ELF-1 (cell line): ENCODE results near the gene HDAC9.
"Not testable (repeated sequence)": the region's sequence is repeated elsewhere in the genome, so short reads cannot be mapped to it uniquely, and the experiment has no call there.

ENCODE experiments used
- DNase-seq: peaks from one replicate; pipeline ENCODE4 v3.0.0-alpha.2; 2016; ENCODE audit warnings: low read depth, low spot score

Gene HDAC9

DNA sequence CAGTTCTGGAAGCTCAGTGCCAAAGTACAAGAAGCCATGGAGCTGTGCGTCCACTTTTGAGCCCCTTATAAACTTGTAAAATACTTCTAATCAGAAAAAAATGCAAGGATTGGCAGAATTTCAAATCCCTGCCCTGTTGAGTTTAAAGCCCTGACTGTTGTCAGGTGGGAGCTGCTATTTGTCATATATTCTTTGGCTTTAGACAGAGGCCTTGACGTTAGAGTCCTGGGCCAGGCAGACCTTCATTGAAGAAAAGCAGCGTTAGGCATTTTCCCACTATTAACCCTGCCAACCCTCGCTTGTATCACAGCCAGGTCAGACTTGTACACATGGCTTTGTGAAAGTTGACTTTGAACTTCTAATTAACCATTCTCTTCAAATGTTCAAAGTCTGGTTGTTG is 466.5 kb downstream of the HDAC9 start:
- no peak for DNase-seq

DNA sequence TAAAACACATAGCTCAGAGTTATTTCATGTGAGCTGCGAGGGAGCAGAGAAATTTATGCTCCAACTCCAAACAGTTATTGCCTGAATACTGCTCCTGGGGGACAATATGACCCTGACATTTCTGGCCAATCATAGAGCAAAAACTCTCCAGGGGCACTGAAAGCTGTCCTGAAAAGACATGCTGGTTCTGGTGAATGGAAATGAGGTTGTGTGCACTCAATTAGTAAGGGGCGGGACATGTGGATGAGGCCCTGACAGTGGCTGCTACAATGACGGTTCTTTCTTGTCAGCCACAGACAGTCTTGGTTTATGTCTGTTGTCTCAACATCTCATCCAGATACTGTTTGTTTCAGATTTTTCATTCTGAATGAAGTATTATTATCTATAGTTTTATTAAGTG is 470.1 kb downstream of the HDAC9 start:
- no peak for DNase-seq

DNA sequence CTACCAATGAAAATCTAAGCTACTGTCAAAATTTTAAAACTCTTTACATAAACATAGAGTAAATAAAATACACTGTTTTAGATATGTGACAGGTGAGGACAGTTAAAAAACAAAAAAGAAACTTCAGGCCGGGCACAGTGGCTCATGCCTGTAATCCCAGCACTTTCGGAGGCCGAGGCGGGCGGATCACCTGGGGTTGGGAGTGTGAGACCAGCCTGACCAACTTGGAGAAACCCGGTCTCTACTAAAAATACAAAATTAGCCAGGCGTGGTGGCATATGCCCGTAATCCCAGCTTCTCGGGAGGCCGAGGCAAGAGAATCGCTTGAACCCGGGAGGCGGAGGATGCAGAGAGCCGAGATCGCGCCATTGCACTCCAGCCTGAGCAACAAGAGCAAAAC is 472.2 kb downstream of the HDAC9 start:
- DNase-seq = not testable (repeated sequence)

DNA sequence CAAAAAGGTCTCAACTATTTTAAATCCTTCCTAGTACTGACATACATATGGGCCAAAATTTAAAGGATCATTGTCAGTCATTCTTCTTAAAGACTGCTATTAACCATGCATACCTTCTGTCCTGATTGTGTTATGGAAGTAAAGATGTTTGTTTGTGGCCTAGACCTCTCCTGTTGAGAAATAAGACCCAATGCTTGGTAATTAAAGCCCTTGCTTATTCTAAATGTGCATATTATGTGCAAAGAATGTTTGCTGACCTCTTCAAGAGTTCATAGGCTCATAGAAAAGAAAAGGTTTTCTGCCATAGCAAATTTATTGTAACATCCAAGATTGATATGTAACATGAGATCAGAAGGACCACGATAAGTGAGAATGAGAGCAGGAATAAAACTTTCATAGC is 476.3 kb downstream of the HDAC9 start:
- DNase-seq = no peak

DNA sequence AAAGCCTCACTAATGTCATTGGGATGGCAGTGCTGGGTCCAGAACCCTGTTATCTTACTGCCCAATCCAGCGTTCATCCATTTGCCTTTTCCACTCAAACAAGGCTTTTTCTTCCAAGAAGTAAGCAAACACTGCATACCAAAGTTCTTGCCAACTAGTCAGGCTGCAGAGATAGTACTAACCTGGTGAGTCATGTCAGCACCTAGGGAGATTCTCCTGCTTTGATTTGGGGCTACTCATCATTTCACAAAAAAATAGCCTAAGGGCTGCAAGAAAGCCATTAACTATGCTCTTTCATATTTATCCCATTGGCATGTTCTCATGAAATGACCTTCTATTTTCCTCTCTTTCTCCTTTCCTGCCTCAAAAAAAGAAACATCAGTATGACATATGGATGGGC is 479.3 kb downstream of the HDAC9 start:
- DNase-seq = no peak

DNA sequence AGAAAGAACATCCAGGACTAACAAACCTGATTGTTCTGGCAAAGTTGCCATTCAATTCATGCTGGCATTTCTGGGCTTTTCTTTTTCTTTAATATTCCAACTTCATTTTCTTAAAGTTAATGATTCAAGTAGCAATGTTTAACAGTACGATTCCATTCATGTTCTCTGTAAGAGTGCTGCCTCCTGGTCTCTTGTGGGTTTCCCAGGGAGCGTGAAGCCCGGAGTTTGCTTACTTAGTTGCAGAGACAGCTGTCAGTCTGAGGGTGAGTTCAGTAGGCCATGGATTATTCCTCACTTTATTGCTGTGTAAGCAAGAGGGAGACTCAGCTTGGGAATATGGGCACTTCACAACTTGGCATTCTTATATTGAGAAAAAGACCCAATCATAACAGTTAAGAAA is 479.7 kb downstream of the HDAC9 start:
- no peak for DNase-seq

DNA sequence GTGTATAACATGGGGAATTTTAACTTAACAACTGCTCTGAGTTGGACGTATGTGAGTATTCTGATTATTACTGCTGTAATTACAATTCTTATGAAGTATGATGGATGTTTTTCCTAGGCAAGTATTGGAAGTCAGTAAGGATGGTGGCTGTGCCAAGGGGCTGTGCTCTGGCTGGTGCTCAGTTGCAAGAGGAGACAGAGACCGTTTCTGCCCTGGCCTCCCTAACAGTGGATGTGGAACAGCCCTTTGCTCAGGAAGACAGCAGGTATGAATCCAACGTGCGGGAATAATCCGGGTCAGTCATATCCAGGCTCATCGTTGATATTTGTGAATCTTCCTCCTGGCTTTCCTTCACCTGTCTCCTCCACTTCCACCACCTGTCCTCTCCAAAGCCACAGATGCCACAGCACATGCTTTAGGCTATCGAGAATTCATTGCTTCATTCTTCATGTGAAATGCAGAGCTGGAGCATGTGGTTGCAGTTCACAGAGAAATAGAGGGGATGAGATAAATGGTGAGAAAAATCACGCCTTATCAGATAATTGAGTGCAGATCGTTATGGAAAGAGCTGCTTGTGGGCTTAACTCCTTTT is 480.2 kb downstream of the HDAC9 start:
- no peak for DNase-seq

DNA sequence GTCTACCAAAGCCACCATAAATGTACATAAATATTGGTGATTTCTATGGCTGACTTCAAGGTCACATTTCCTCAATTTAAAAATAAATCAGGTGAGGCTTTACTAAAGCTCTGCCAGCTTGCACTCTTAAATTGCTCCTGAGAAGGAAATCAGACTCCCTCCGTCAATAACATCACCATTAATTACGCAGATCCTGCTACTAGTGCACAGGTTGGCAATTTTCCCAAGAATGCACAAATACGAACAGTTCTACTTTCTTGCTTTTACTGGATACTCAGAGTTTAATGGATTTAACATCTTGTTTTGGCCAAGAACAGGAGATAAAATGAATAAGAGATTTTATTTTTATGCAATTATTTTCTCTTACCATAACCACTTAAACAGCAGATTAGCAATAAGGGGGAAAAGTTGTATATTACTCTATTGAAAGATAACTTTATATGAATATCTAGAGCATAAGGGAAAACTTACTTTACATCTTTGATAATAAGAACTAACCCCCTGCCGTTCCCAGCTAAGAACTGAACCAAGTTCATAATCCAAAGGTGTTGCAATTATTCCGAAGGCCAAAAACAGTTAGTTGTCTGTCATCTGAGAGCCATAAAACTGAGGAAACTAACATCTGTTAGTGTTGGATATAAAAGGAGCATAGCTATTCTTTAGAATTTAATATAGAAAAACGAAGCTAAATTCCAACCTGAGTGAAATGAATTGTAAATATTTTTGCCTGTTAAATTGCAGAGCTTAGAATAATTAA is 481.3 kb downstream of the HDAC9 start:
- DNase-seq = no peak

DNA sequence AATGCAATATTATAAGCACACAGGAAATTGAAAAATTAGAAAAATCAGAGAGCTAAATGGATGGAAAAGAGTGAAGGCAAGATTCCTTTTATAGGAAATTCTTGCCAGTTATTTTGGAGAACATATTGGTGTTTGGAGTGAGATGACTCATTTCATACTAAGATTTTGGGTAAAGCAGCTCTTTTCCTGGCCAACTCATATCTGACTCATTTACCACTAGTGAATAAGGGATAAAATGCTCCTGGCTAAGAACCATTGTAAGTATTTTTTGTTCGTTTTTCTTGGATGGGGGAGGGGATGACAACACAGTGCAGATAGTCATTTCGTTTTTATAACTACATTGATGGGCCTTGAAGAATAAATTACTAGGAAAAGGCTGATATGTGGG is 482.6 kb downstream of the HDAC9 start:
- no peak for DNase-seq

DNA sequence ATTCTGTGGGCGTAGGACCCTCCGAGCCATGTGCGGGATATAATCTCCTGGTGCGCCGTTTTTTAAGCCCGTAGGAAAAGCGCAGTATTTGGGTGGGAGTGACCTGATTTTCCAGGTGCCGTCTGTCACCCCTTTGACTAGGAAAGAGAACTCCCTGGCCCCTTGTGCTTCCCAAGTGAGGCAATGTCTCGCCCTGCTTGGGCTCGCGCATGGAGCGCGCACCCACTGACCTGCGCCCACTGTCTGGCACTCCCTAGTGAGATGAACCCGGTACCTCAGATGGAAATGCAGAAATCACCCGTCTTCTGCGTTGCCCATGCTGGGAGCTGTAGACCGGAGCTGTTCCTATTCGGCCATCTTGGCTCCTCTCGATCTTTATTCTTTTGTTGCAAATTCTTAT is 495.2 kb downstream of the HDAC9 start:
- DNase-seq = peak; percentile 1

DNA sequence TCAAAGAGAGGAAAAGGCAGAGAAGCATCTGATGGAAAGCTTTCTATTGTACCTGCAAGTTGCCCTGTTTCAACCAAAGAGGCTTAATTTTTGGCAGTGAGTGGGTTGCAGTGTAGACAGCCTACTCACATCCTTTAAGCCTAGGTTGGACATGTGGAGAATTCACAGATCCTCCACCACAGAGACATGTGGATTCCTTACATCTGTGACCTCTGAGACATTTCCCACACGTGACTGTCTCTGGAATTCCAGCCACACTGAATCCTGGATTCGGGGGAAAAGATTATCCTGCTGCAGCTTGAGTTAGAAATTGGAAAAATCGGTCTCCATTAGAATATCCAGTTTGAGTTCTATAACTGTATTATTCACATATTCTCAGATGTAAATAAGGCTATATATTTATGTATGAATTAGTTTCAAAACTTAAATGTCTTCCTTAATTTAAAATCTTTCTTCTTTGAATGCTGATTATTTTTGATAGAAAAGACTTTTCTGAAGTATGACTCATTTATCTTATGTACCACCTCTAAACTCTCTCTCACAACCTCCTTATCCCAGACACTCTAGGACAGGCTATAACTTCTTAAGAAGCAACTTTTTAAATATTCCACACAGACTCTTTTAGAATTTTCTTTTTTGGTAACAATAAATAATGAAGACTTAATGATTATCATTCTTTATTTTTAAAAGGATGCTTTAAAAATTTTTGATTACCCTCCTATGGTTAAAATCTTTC is 498.6 kb downstream of the HDAC9 start:
- peak; percentile 7 for DNase-seq

DNA sequence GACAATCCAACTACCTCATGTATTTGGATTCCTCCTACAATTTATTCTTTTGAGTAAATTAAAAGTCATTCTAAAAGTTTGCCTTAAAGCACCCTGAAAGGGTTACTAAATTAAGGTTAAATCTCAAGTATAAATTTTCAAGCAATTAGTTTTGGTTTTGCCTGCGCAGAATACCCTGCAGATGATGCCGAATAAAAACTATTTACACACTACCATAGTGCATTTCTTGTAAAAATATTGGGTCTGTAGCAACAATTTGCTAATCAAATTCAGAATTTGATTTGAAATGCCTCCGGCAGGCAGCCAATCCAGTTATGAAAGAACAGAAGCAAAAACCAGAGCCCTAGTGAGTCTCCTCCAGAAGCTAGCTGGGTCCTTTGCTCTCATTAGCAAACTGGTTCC is 499.7 kb downstream of the HDAC9 start:
- DNase-seq = no peak

DNA sequence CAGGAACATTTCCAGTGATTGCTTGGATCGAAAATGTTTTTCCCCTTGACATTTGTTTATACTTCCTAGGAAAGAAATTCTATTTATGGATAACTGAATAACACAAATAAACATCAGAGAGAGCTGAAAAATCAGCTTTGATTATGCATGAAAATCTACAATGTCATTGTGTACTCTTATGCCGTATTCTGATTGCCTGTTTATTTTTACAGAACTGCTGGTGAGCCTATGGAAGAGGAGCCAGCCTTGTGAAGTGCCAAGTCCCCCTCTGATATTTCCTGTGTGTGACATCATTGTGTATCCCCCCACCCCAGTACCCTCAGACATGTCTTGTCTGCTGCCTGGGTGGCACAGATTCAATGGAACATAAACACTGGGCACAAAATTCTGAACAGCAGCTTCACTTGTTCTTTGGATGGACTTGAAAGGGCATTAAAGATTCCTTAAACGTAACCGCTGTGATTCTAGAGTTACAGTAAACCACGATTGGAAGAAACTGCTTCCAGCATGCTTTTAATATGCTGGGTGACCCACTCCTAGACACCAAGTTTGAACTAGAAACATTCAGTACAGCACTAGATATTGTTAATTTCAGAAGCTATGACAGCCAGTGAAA is 500.4 kb downstream of the HDAC9 start:
- DNase-seq = no peak

DNA sequence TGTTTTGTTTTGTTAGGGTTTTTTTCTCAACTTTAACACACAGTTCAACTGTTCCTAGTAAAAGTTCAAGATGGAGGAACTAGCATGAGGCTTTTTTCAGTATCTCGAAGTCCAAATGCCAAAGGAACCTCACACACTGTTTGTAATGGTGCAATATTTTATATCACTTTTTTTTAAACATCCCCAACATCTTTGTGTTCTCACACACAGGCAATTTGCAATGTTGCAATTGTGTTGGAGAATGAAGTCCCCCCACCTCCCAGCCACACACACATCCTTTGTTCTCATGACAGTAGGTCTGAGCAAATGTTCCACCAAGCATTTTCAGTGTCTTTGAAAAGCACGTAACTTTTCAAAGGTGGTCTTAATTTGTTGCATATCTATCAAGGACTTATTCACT is 501.0 kb downstream of the HDAC9 start:
- no peak for DNase-seq

DNA sequence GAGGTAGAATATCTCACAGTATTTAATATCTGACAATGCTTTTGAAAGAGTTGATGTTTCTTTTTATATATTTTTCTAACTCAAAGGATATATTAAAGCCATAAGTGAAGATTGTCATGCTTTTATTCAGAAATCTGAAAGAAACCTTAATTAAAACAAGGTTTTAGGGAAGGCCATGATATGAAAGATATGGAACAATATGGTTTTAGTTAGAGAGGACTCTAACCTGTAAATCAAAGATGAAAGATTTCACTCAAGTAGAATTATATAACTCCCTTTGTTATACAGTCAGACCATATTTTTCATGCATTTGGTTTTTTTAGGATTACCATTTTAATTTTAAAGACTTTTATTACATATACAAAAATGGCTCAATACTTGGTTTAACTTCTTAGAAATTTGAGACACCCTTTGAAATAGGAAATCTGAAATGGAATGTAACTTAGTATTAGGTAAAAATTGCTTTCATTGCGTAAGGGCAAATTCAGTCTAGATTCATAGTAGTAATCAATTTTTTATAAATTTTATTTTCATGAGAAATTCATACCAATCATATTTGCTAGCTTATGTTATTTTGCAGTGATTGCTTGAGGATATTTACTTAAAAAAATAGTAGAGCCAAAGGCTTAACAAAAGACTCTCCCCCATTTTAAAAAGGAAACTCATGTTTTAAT is 502.1 kb downstream of the HDAC9 start:
- no peak for DNase-seq

DNA sequence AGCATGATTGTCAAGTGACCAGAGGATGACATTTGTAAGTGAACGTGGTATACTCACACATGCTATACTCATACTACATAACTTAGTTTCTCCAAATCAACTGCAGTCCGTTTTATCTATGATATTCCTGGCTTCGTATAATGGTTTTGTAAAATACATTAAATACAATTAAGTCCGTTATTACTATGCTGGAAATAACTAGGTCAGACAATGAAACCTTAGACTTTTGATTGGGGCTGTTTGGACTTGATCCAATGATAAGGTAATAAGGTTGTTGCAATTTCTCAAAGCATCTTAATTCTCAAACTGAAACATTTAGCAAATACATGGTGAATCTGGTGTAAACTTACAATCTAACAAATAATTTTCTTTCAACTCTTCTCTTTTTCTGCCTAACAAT is 504.9 kb downstream of the HDAC9 start:
- no peak for DNase-seq

DNA sequence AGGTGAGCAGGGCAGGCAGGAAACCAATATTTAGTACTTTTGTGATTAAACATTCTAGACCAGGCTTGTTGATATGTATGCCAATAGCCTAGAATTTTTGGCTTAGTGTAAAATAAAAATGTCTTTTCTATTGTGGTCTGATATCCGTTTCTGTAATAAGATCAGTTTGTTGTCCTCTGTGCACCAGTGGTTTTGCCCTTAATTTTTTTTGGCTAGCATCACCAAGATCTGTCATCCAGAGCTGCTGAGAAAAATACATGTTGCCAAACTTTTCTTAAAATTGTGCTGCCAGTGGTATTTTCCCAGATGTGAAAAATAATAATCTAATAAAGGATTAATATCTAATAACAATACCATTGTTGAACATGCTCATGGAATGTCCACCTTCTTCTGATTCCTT is 506.3 kb downstream of the HDAC9 start:
- no peak for DNase-seq

DNA sequence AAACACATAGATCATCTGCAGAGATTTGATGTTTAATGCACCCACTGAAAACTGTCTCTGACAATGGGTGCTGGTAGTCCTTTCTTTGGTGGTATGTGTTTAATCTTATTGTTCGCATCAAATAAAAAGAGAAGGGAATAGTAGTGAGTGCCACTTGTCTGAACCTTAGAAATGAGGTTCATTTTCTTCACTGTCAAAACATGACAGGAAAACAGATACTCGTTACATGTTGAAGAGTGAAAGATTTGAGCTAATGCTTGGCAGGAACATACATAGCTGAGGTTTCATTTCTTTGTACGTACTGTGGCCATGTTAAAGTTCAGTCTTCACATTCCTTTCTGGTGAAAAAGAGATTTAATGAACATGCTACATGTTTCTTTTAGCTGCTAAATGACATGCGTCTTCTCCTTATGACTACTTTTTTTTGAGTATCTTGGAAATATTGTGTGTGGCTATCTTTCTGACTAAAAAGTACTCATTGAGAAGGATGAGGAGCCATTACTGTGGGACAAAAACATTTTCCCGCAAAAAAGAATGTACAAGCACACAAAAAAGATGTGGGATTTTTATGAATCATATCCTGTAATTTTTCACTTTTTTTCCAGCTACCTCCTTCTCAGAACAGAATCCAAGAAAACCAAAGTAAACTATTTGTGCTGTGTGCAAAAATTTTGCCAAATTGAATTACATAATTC is 513.8 kb downstream of the HDAC9 start:
- no peak for DNase-seq

DNA sequence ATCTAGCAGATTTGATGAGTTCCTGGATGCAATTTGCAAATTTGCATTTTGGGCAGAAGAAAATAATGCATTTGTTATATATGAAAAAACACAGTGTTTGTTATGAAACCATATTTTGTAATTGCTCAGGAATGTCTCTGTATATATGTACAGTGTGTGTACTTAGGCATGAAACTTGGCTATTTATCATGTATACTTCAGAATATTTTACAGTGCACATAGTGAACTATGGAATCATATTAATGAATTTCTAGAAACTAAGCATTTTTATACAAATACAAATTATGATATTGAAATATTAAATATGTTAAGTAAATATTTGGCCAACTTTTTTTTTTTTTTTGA is 514.4 kb downstream of the HDAC9 start:
- DNase-seq = no peak

DNA sequence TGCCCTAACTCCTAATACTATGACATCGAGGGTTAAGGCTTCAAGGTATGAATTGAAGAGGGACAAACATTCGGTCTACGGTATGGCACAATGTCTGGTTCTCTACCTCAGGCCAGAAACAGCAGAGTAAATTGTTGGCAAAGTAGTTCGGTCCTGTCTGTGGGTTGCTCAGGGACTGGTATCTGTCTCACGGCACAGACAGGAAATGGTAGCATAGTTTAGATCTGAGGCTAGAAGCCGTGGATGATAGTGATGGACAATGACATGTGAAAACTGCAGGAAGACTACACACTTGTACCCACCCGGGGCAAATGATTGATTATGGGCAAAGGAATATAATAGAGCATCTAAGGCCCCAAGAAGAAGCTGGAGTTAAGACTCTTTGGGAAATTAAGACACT is 515.7 kb downstream of the HDAC9 start:
- no peak for DNase-seq

DNA sequence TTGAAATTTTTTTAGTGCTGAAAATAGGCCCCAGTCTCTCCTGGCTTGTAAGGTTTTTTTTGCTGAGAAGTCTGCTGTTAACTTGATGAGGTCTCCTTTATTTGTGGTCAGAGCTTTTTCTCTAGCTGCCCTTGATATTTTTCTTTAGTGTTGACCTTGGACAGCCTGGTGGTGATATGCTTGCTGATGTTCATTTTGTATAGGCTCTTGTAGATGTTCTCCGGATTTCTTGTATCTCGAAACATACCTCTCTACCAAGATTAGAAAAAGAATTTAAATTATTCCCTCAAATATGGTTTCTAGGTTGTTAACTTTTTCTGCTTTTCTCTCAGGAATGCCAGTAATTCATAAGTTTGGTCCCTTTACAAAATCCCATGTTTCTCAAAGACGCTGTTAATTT is 519.5 kb downstream of the HDAC9 start:
- DNase-seq = no peak

DNA sequence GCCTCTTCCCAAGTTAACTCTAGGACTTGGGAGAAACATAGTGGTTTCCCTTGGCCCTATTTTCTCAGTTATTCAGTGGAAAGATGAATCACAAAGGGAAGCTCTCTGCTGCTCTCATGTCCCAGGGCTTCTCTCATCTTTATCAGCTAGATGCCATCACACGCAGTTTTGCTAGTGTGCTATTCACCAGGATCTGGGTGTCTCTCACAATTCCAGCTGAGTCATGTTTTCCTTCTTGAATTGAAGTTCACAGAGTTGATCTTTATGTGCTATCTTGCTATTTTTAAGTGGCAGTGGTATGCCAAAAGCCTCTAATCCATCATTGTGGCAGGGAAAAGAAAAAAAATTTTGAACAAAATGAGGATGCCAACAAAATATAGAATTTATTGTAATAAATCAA is 520.6 kb downstream of the HDAC9 start:
- DNase-seq = no peak
